PC-3 (cell line): ENCODE measurements around the gene TLE3. TPM values are rescaled to one million over a fixed set of nuclear protein-coding genes. Genes with fewer than 3 reads are reported as not detected.

ENCODE experiments used
- ATAC-seq: fragments of 200-7000 bp; cut with Tn5 transposase; 2 replicates; pipeline ENCODE4 v1.9.1; 2020; ENCODE audit warnings: mild to moderate bottlenecking, moderate library complexity
- BruUV-seq: library from RNA; stranded (reverse); fragments of 400-500 nt; replicated peaks from 2 replicates; lab custom pipeline; 2021; lab: Mats Ljungman, UMichigan
- CTCF ChIA-PET: fragments of 300-600 bp; sonication (Branson Sonifier 250); formaldehyde crosslinking; loops from one replicate; lab custom pipeline; 2022; ENCODE audit warnings: antibody characterized with exemption; lab: Charles Lee
- POLR2A ChIA-PET: fragments of 300-600 bp; sonication (Branson Sonifier 250); formaldehyde crosslinking; loops from one replicate; lab custom pipeline; 2022; ENCODE audit warnings: antibody characterized with exemption; ENCODE audit not compliant: unreplicated experiment; lab: Charles Lee
- DNase-seq: peaks from one replicate; pipeline ENCODE4 v3.0.0-alpha.2; 2015
- H2AFZ ChIP-seq: fragments of 300-600 bp; sonication (generic); 2 replicates; pipeline ENCODE4 v1.6.0; 2016; ENCODE audit warnings: antibody characterized with exemption, low read length
- H3F3A ChIP-seq: fragments of 300-600 bp; sonication (generic); one replicate; pipeline ENCODE4 v1.6.0; 2017; ENCODE audit warnings: antibody characterized with exemption, low read length, control low read depth, mild to moderate bottlenecking; ENCODE audit not compliant: unreplicated experiment
- H3K27ac ChIP-seq: fragments of 300-600 bp; sonication (generic); 2 replicates; pipeline ENCODE4 v1.5.1; 2016; ENCODE audit warnings: mild to moderate bottlenecking, low read length
- H3K27me3 ChIP-seq: fragments of 300-600 bp; sonication (generic); 2 replicates; pipeline ENCODE4 v1.6.1; 2016; ENCODE audit warnings: low read length, mixed read lengths
- H3K36me3 ChIP-seq: fragments of 300-600 bp; sonication (generic); 2 replicates; pipeline ENCODE4 v1.6.1; 2016; ENCODE audit warnings: low read depth, mixed run types, low read length, mixed read lengths
- H3K4me1 ChIP-seq: fragments of 300-600 bp; sonication (generic); 2 replicates; pipeline ENCODE4 v1.5.1; 2016; ENCODE audit warnings: low read length; ENCODE audit not compliant: insufficient read depth
- H3K4me2 ChIP-seq: fragments of 300-600 bp; sonication (generic); 2 replicates; pipeline ENCODE4 v1.6.0; 2016; ENCODE audit warnings: low read length
- H3K4me3 ChIP-seq: fragments of 300-600 bp; sonication (generic); 2 replicates; pipeline ENCODE4 v1.5.1; 2016; ENCODE audit warnings: mild to moderate bottlenecking, low read length, mixed read lengths
- H3K79me2 ChIP-seq: fragments of 300-600 bp; sonication (generic); 2 replicates; pipeline ENCODE4 v1.6.1; 2017; ENCODE audit warnings: low read length, mixed read lengths
- H3K9ac ChIP-seq: fragments of 300-600 bp; sonication (generic); 2 replicates; pipeline ENCODE4 v1.6.0; 2016; ENCODE audit warnings: mild to moderate bottlenecking, low read length
- H3K9me2 ChIP-seq: fragments of 300-600 bp; sonication (generic); replicated peaks from 2 replicates; pipeline ENCODE4 v1.6.1; 2016; ENCODE audit warnings: mixed run types, low read length, mixed read lengths
- H3K9me3 ChIP-seq: fragments of 300-600 bp; sonication (generic); 2 replicates; pipeline ENCODE4 v1.6.1; 2016; ENCODE audit warnings: low read length, mixed read lengths
- H4K20me1 ChIP-seq: fragments of 300-600 bp; sonication (generic); 2 replicates; pipeline ENCODE4 v1.6.1; 2016; ENCODE audit warnings: low read length, mixed read lengths
- EZH2 ChIP-seq: fragments of 300-600 bp; sonication (generic); IDR thresholded peaks from one replicate; pipeline ENCODE4 v1.6.1; 2017; ENCODE audit warnings: antibody characterized with exemption, mild to moderate bottlenecking, low read length; ENCODE audit not compliant: unreplicated experiment
- EZH2phosphoT487 ChIP-seq: fragments of 300-600 bp; sonication (generic); IDR thresholded peaks from 2 replicates; pipeline ENCODE4 v1.6.1; 2018; ENCODE audit warnings: mild to moderate bottlenecking, antibody characterized with exemption, low read length, borderline replicate concordance
- intact Hi-C: fragments of 100-400 bp; cut with micrococcal nuclease; formaldehyde crosslinking; loops from 2 replicates; pipeline ENCODE4 v1.9.0; 2023
- total RNA-seq: library from RNA; depleted of rRNA; stranded (reverse); fragments of >200 nt; gene quantifications from 2 replicates; pipeline ENCODE4 v1.2.3, GENCODE V29; 2014
- TF ChIP-seq, protein P1 (sequence below): fragments of 300-600 bp; sonication (generic); conservative IDR thresholded peaks from 2 replicates; pipeline ENCODE4 v1.5.1; 2017; ENCODE audit warnings: antibody characterized with exemption, low read depth, mild to moderate bottlenecking, low read length

Gene TLE3
- total RNA-seq, 1 experiment from 2014 or later: 72.5 TPM

DNA sequence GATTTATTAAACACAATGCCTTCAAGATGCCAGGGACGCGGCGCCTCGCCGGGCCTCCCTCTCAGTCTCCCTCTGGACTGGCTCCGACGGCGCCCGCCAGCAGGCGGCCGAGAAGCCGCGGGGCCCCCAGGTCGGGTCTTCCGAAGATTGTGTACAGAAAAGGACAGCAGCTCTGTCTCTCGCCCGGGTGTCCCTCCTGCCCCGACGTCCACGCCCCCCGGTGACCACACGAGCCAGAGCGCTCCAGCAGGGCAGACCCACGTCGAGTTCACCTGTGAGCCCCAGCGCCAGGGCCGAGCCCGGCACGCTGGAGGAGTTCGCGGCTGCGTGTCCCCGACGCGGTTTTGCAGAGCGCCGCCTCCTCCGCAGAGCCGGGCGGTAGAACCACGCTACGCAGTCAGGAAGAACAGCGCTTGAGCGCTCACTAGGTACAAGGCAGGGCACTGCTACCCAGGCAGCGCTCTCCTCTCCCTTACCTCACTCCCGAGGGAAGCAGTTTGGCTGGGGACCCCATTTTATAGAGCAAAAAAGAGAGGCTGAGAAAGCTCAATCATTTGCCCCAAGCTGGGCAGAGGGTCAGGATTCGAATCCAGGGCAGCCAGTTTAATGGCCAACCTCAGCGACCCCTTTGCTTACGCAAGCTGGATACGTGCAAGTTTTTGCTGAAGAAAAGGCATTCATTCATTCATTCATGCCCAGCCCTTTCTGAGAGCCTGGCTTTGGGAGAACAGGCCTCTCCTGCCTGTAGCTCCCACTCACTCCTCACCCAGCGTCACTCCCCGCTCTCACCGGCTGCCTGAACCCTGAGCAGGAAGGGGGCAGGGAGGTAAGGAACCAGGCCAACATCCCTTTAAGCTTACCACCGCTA is 3.0 kb upstream of the TLE3 start:
- BruUV-seq: no TSS peak
- Histone ChIP-seq H2AFZ (peak overlapping the region; percentile 75), H4K20me1 (peaks cover 7% of the 10 kb centered on the region), H3F3A (no peaks in the 10 kb centered on the region), H3K27me3 (no peaks in the 10 kb centered on the region), H3K27ac (no peak overlapping the region), H3K4me3 (peak overlapping the region; percentile 62), H3K4me2 (peak overlapping the region; percentile 81), H3K36me3 (no peaks in the 10 kb centered on the region), H3K9me2 (no peaks in the 10 kb centered on the region), H3K4me1 (peaks cover 21% of the 10 kb centered on the region), H3K9me3 (no peaks in the 10 kb centered on the region), H3K79me2 (peaks cover 20% of the 10 kb centered on the region), H3K9ac (peak overlapping the region; percentile 41)
- CTCF ChIA-PET: no interaction called here
- ATAC-seq: peak; percentile 7
- TF ChIP-seq, protein P1, sequence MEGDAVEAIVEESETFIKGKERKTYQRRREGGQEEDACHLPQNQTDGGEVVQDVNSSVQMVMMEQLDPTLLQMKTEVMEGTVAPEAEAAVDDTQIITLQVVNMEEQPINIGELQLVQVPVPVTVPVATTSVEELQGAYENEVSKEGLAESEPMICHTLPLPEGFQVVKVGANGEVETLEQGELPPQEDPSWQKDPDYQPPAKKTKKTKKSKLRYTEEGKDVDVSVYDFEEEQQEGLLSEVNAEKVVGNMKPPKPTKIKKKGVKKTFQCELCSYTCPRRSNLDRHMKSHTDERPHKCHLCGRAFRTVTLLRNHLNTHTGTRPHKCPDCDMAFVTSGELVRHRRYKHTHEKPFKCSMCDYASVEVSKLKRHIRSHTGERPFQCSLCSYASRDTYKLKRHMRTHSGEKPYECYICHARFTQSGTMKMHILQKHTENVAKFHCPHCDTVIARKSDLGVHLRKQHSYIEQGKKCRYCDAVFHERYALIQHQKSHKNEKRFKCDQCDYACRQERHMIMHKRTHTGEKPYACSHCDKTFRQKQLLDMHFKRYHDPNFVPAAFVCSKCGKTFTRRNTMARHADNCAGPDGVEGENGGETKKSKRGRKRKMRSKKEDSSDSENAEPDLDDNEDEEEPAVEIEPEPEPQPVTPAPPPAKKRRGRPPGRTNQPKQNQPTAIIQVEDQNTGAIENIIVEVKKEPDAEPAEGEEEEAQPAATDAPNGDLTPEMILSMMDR: peak; percentile 38
- TF ChIP-seq EZH2phosphoT487: no peak
- intact Hi-C loops: loop anchor here (1.0 kb wide), 1 partner anchor 11 kb away; no protein-coding TSS in a partner anchor
- DNase-seq: peak; percentile 65
- POLR2A ChIA-PET: interaction anchor here (1.2 kb wide), 1 partner anchor 11 kb away, joined by 5 read pairs; no protein-coding TSS in a partner anchor

DNA sequence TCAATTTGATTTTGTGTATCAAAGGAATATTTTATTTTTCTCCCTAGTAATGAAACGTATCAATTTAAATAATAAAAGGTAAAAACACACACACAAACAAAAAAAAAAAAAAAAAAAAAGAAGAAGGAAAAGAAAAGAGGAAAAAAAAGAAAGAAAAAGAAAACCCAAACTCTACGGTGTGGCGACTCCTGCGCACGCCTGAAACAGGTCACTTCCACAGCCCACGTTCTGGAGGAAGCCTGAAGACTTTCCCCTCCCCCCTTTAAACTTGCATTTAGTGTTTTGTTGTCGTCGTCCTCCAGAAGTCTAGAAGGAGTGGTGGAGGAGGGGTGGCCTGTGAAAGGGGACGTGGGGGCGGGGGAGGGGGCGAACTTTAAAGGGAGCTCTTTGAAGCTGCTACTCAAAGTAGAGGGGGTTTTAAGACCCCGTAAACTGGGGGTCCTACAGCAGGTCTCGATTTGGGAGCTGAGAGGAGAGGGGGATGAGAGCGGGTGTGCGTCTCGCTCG is 2.3 kb upstream of the TLE3 start:
- CTCF ChIA-PET: interaction anchor here (0.7 kb wide), 1 partner anchor 263 kb away, joined by 8 read pairs; no protein-coding TSS in a partner anchor
- H3F3A ChIP-seq: no peaks in the 10 kb centered on the region
- H3K9me3 ChIP-seq: no peaks in the 10 kb centered on the region
- intact Hi-C loops: loop anchor here (5.0 kb wide), 4 partner anchors 377 to 633 kb away; no protein-coding TSS in a partner anchor
- ATAC-seq (no peak), DNase-seq (peak; percentile 39)
- peak overlapping the region; percentile 41 for H3K9ac ChIP-seq
- no peaks in the 10 kb centered on the region for H3K27me3 ChIP-seq
- no TSS peak for BruUV-seq
- no peaks in the 10 kb centered on the region for H3K36me3 ChIP-seq
- peaks cover 14% of the 10 kb centered on the region for H4K20me1 ChIP-seq
- POLR2A ChIA-PET: interaction anchor here (0.6 to 0.7 kb wide), 2 partner anchors 68 to 422 kb away, joined by 4 to 15 read pairs; no protein-coding TSS in a partner anchor
- peak overlapping the region; percentile 81 for H3K4me2 ChIP-seq
- peak overlapping the region; percentile 75 for H2AFZ ChIP-seq
- no peak for TF ChIP-seq EZH2phosphoT487
- peak overlapping the region; percentile 24 for H3K27ac ChIP-seq
- no peaks in the 10 kb centered on the region for H3K9me2 ChIP-seq
- H3K79me2 ChIP-seq: peaks cover 27% of the 10 kb centered on the region
- peak overlapping the region; percentile 62 for H3K4me3 ChIP-seq
- H3K4me1 ChIP-seq: peaks cover 22% of the 10 kb centered on the region

DNA sequence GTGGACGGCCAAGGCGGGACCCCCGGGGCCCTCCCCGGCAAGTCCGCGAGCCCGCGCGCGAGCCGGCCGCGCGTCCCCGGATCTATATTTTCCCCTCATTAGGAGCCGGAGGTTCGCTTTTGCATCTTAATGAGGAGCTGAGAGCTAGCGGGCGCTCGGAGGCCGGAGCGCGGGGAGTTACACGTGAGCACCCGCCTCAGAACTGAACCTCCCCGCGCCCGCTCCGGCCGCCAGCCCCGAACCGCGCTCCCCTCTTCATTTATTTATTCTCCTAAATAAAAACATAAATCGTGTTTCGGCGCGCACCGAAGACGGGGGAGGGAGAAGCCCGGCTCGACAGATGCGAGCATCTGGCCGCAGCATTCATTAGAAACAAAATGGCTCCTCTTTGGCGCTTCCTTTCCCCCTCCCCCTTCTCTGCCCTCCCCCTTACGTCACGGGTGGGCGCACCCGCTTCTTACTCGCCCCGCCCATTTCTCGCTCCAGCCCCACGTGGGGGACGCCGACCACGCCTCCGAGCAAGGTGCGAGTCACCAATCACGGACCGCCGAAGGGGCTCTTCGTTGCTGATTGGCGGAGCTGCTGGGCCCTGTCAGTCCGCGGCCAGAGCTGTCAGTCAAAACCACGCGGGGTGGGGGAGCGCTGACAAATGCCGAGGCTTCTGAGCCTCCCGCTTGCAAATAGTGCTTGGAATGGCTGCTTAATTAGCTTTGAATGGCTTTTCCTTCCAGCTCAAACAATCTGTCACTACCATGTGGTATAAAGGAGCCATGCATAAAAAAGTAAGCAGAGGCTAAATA is 1.6 kb upstream of the TLE3 start:
- Histone ChIP-seq H3K27ac (peak overlapping the region; percentile 74), H3K4me1 (peaks cover 28% of the 10 kb centered on the region), H3K36me3 (no peaks in the 10 kb centered on the region), H3K4me3 (peak overlapping the region; percentile 98), H3K4me2 (peak overlapping the region; percentile 92), H3F3A (no peaks in the 10 kb centered on the region), H3K9ac (peak overlapping the region; percentile 96), H3K27me3 (no peaks in the 10 kb centered on the region), H4K20me1 (peaks cover 20% of the 10 kb centered on the region), H3K9me2 (no peaks in the 10 kb centered on the region), H3K9me3 (no peaks in the 10 kb centered on the region), H2AFZ (0 out of 2 replicates have a peak overlapping the region, but pooled peaks have one; percentile 9), H3K79me2 (peaks cover 33% of the 10 kb centered on the region)
- peak; percentile 98 for DNase-seq
- no TSS peak for BruUV-seq
- TF ChIP-seq EZH2phosphoT487 (no peak), EZH2 (no peak)
- TF ChIP-seq, protein P1: no peak
- ATAC-seq: peak; percentile 42
- ChIA-PET POLR2A (interaction anchor here (0.6 to 0.7 kb wide), 2 partner anchors 68 to 422 kb away, joined by 4 to 15 read pairs; no protein-coding TSS in a partner anchor), CTCF (interaction anchor here (0.7 kb wide), 1 partner anchor 263 kb away, joined by 8 read pairs; no protein-coding TSS in a partner anchor)
- intact Hi-C loops: loop anchor here (5.0 kb wide), 4 partner anchors 378 to 632 kb away; no protein-coding TSS in a partner anchor
